ENCODE data around the gene MYO1C.
A peak's percentile ranks its signal among the peaks of the same experiment; 100 is the strongest.

MYO1C gene

DNA sequence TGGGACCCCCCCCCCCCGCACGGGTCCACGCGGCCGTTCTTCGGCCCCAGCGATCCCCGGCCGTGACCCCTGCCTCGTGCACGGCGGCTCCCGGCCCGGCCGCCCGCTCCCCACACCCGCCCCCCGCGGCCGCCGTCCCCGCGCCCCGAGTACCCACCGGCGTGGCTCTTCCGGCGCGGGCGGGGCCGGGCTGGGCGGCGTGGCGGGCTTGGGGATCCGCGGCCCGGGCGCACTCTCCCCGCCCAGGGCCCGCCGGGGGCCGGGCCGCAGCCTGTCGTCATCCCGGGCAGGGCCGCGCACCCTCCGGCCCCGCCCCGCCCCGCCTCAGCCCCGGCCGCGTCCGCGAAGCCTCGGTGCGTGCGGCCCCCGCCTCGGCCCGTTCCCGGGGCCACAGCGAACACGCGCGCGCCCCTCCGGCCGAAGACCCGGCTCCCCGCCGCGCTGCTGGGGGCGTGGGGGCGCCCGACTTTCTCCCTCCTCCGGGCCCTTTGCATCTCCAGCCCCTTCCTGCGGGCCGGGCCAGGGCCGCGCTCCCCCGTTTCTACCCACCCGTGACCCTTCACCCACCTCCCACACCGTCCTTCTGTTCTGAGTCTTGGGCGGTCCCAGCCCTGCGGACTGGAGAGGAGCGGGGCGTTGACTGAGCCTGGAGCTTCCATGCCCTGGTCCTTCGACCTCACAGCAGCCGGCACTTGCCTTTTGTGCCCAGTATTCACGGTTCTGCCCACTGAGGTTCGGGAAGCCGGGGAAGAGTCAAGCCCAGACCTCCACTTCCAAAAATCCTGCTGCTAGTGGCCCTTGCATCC is 840 bp downstream of the MYO1C start:
- ChIA-PET POLR2A (interaction anchor here (2.2 kb wide), 1 partner anchor 24 kb away, joined by 15 read pairs; the partner anchor contains the start of gene INPP5K), CTCF (no interaction called here)
- peak; percentile 74 for DNase-seq (ENCODE audit: extremely low spot score)
- no peak for TF ChIP-seq L3MBTL2 (conservative IDR thresholded peaks at IDR 0.05)
- no peak for TF ChIP-seq ARNT (IDR thresholded peaks at IDR 0.05)
- no peak for TF ChIP-seq NFRKB (IDR thresholded peaks at IDR 0.05)
- TF ChIP-seq TARDBP (IDR thresholded peaks at IDR 0.05), result no peak
- TF ChIP-seq ELF4 (IDR thresholded peaks at IDR 0.05), result no peak
- TF ChIP-seq FOXK2 (IDR thresholded peaks at IDR 0.05), result no peak
- TF ChIP-seq FOXA1 (IDR thresholded peaks at IDR 0.05), result no peak
- TF ChIP-seq, protein P1, sequence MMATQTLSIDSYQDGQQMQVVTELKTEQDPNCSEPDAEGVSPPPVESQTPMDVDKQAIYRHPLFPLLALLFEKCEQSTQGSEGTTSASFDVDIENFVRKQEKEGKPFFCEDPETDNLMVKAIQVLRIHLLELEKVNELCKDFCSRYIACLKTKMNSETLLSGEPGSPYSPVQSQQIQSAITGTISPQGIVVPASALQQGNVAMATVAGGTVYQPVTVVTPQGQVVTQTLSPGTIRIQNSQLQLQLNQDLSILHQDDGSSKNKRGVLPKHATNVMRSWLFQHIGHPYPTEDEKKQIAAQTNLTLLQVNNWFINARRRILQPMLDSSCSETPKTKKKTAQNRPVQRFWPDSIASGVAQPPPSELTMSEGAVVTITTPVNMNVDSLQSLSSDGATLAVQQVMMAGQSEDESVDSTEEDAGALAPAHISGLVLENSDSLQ (IDR thresholded peaks at IDR 0.05), result no peak
- TF ChIP-seq SUZ12 (IDR thresholded peaks at IDR 0.05), result no peak
- TF ChIP-seq SP1 (IDR thresholded peaks at IDR 0.05), result no peak
- TF ChIP-seq CTBP1 (IDR thresholded peaks at IDR 0.05; ENCODE audit: borderline replicate concordance), result no peak
- TF ChIP-seq BHLHE40 (IDR thresholded peaks at IDR 0.05; ENCODE audit: borderline replicate concordance), result no peak
- no peak for TF ChIP-seq LEF1 (IDR thresholded peaks at IDR 0.05; ENCODE audit: borderline replicate concordance)
- no peak for TF ChIP-seq ZNF384 (IDR thresholded peaks at IDR 0.05)

DNA sequence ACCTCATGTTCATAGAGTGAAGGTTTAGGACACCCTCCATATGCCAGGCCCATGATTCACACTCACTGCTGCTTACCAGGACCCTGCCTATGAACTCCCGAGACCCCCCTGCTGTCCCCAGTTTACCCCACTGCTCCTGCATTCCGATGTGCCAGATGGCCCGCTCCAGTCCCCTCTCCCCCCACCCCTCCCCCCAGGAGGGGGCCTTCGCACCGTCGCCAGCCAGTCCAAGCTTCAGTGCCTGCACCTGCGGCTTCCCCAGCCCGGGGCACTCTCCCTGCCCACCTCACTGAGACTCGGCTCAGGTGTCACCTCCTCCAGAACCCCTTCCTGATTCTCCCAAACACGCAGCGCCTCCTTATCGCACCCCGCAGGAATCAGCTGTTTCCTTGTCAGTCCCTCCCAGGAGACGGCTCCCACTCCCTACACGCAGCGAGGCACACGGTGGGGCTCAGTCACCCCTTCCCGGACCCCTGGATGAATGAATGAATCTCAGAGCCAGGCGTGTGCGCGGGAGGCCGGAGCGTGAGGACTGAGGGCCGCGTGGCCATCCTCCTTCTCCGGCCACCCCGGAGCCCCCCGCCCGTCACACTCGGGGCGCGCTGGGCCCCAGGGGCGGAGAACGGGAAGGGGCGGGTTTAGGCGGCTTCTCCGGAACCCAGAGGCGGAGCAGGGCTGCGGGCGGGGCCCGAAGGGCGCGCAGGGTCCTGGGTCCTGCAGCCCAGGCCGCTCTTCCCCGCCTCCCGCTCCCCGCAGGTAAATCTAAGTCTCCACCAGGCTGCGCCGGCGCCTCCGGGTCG is 1.6 kb downstream of the MYO1C start:
- POLR2A ChIA-PET, result interaction anchor here (3.7 kb wide), 1 partner anchor 25 kb away, joined by 18 read pairs; the partner anchor contains the start of gene INPP5K
- peak; percentile 49 for DNase-seq (ENCODE audit: extremely low spot score)
- TF ChIP-seq SUZ12 (IDR thresholded peaks at IDR 0.05) (no peak), L3MBTL2 (conservative IDR thresholded peaks at IDR 0.05) (peak; percentile 46; the same call in 1 of the 2 replicates), TARDBP (IDR thresholded peaks at IDR 0.05) (no peak), LEF1 (IDR thresholded peaks at IDR 0.05; ENCODE audit: borderline replicate concordance) (0 out of 2 replicates have a peak, but pooled peaks have one; percentile 16), ARNT (IDR thresholded peaks at IDR 0.05) (no peak), SP1 (IDR thresholded peaks at IDR 0.05) (no peak), HDGF (IDR thresholded peaks at IDR 0.05; ENCODE audit: borderline replicate concordance) (no peak), FOXK2 (IDR thresholded peaks at IDR 0.05) (no peak), CTBP1 (IDR thresholded peaks at IDR 0.05; ENCODE audit: borderline replicate concordance) (no peak), BHLHE40 (IDR thresholded peaks at IDR 0.05; ENCODE audit: borderline replicate concordance) (no peak), FOXA1 (IDR thresholded peaks at IDR 0.05) (no peak)
- TF ChIP-seq, protein P1 (IDR thresholded peaks at IDR 0.05), result no peak

DNA sequence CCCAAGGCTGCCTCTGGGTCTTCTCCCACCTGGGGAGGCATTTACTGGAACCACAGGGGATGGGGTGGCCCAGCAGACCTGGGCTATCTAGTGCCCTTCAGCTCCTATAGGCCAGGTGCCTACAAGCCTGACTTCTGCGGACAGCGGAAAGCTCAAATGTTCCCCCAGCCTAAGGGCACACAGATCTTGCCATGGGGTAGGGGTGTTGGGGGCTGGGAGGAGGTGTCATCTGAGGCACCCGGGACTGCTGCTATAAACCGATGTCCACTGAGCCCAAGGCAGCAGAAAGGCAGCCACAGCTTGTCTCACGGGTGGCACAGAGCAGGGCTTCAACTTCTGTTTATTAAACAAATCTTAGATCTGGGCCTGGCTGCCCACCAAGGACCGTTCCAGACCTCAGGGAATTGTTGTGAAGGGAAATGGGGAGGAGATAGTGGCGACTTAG is 3.6 kb downstream of the MYO1C start:
- CTCF ChIA-PET, result no interaction called here
- TF ChIP-seq SUZ12 (IDR thresholded peaks at IDR 0.05), result no peak
- no peak for TF ChIP-seq FOXK2 (IDR thresholded peaks at IDR 0.05)
- no peak for TF ChIP-seq CTBP1 (IDR thresholded peaks at IDR 0.05; ENCODE audit: borderline replicate concordance)
- TF ChIP-seq ELF4 (IDR thresholded peaks at IDR 0.05), result no peak
- no peak for TF ChIP-seq TARDBP (IDR thresholded peaks at IDR 0.05)
- no peak for TF ChIP-seq L3MBTL2 (conservative IDR thresholded peaks at IDR 0.05)
- TF ChIP-seq, protein P1 (IDR thresholded peaks at IDR 0.05), result no peak
- TF ChIP-seq ARNT (IDR thresholded peaks at IDR 0.05), result no peak
- no peak for TF ChIP-seq LEF1 (IDR thresholded peaks at IDR 0.05; ENCODE audit: borderline replicate concordance)
- no peak for TF ChIP-seq HDGF (IDR thresholded peaks at IDR 0.05; ENCODE audit: borderline replicate concordance)
- TF ChIP-seq NFRKB (IDR thresholded peaks at IDR 0.05), result no peak
- no peak for TF ChIP-seq FOXM1 (IDR thresholded peaks at IDR 0.05; ENCODE audit: borderline replicate concordance)
- TF ChIP-seq ZNF384 (IDR thresholded peaks at IDR 0.05), result no peak
- TF ChIP-seq FOXA1 (IDR thresholded peaks at IDR 0.05), result no peak
- TF ChIP-seq BHLHE40 (IDR thresholded peaks at IDR 0.05; ENCODE audit: borderline replicate concordance), result no peak
- TF ChIP-seq SP1 (IDR thresholded peaks at IDR 0.05), result no peak
- DNase-seq (ENCODE audit: extremely low spot score), result no peak
- POLR2A ChIA-PET, result interaction anchor here (1.3 to 3.7 kb wide), 3 partner anchors 27 to 89 kb away, joined by 4 to 18 read pairs (median 5); partner anchors contain the start of genes CRK, INPP5K and YWHAE

More for the DNA sequence above, 1.6 kb downstream of the MYO1C start:
- CTCF ChIA-PET, result no interaction called here

DNA sequence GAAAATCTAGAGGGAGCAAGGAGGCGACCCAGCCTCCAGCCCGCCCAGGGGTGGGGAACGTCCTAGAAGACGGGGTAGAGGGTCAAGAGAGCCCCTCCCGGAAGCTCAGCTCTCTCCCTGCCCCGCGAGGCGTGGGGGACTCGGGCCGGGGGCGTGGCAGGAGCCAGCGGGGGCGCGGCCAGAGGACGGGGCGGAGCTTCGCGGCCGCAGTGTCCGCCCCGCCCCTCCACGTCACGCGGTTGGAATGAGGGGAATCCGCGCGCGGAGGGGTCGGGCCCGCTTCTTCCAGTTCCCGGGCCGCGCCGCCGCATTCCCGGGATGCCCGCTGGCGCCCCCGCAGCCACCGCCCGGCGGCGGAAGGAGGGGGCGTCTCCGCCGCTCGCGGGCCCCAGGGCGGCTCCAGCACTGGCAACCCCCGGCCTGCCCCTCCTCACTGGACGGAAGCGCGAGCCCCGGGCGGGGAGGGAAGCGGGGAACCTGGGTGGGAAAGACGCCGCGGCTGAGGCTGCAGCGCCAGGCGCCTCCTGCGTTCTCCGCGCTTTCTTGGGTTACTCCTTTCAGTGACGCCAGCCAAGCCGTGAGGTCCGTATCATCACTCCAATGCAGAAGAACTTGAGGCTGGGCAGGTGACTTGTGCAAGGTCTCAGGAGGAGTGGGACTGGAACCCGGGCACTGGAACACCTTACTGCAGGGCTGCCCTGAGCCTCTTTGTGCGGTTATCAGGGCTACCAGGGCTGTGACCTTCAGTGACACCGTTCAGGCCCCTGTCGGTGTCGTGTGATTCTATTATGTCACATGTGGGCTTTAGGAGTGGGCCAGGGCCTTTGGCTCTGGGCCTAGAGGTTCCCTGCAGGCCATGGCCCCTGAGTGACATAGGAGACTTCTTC is 4.3 kb downstream of the MYO1C start:
- ChIA-PET CTCF (interaction anchor here (0.8 kb wide), 1 partner anchor 123 kb away, joined by 3 read pairs; no protein-coding TSS in a partner anchor), POLR2A (interaction anchor here (0.6 to 3.7 kb wide), 4 partner anchors 25 to 88 kb away, joined by 3 to 18 read pairs (median 4); partner anchors contain the start of genes CRK, INPP5K and YWHAE)
- DNase-seq (ENCODE audit: extremely low spot score), result peak; percentile 84
- 0 out of 2 replicates have a peak, but pooled peaks have one; percentile 36 for TF ChIP-seq HDGF (IDR thresholded peaks at IDR 0.05; ENCODE audit: borderline replicate concordance)
- no peak for TF ChIP-seq TARDBP (IDR thresholded peaks at IDR 0.05)

Measured in HEK293T (cell line).